ENCODE results near the gene PARP12. TPM values are rescaled to one million over a fixed set of nuclear protein-coding genes. Genes with fewer than 3 reads are reported as not detected.

Gene PARP12
- total and polyA plus RNA-seq, 10 of the 15 experiments (the other 5 are each of a cell fraction or from before 2014, with no cell fraction given), result 0.98 to 51.8 (median 18.0) TPM

- H3K27ac ChIP-seq (ENCODE audit: control insufficient read depth, insufficient read depth), result no peak overlapping the region
- H3K4me3 ChIP-seq, result no peak overlapping the region
- no peaks in the 10 kb centered on the region for H3K9me3 ChIP-seq (replicated peaks; ENCODE audit: control insufficient read depth, insufficient read depth, low read length)
- H3K4me2 ChIP-seq (ENCODE audit: control insufficient read depth, insufficient read depth), result no peak overlapping the region
- FAIRE-seq, result no peak
- intact Hi-C loops (cut with micrococcal nuclease; ENCODE audit: unreplicated experiment), result no loop called here
- no peak for ATAC-seq
- BruUV-seq (replicated peaks), result no TSS peak
- ChIA-PET CTCF (interaction anchor here (0.6 to 10.2 kb wide), 13 partner anchors 8 to 571 kb away, joined by 3 to 225 read pairs (median 4); no protein-coding TSS in a partner anchor), SMC1A (ENCODE audit: uncharacterized antibody, unreplicated experiment) (interaction anchor here (0.7 to 10.9 kb wide), 5 partner anchors 107 to 403 kb away, joined by 3 to 121 read pairs (median 5); no protein-coding TSS in a partner anchor), RAD21 (ENCODE audit: unreplicated experiment) (interaction anchor here (1.1 to 10.0 kb wide), 3 partner anchors 359 to 505 kb away, joined by 4 to 135 read pairs (median 13); no protein-coding TSS in a partner anchor), POLR2A (interaction anchor here (0.5 to 0.9 kb wide), 2 partner anchors 375 to 486 kb away, joined by 4 to 7 read pairs; no protein-coding TSS in a partner anchor)
- TF ChIP-seq NBN (IDR thresholded peaks at IDR 0.05), result no peak
- TF ChIP-seq WRNIP1 (IDR thresholded peaks at IDR 0.05; ENCODE audit: borderline replicate concordance, low read depth, low read length), result no peak
- TF ChIP-seq GABPA (IDR thresholded peaks at IDR 0.05; ENCODE audit: low read depth), result no peak
- no peak for TF ChIP-seq ZNF622 (IDR thresholded peaks at IDR 0.05)
- TF ChIP-seq E2F8 (IDR thresholded peaks at IDR 0.05; ENCODE audit: low read depth, partially characterized antibody), result no peak
- no peak for TF ChIP-seq ATF3 (IDR thresholded peaks at IDR 0.05; ENCODE audit: borderline replicate concordance, extremely low read depth, low read depth, low read length)
- TF ChIP-seq SIX5 (IDR thresholded peaks at IDR 0.05; ENCODE audit: low read depth, low read length, severe bottlenecking), result no peak
- TF ChIP-seq IRF5 (IDR thresholded peaks at IDR 0.05; ENCODE audit: borderline replicate concordance), result no peak
- TF ChIP-seq SMARCA5 (IDR thresholded peaks at IDR 0.05), result no peak
- TF ChIP-seq MAX (IDR thresholded peaks at IDR 0.05; ENCODE audit: low read depth, low read length), result no peak
- TF ChIP-seq CTCF (IDR thresholded peaks at IDR 0.05 in 2 of 3, conservative IDR thresholded peaks at IDR 0.05 in 1 of 3; ENCODE audit: control insufficient read depth in 2 of 3, extremely low read depth in 1 of 3, insufficient read depth in 1 of 3, low read depth in 3 of 3, low read length in 3 of 3), result no peak
- no peak for TF ChIP-seq EGR1 (IDR thresholded peaks at IDR 0.05; ENCODE audit: borderline replicate concordance in 1 of 2, low read depth in 2 of 2, low read length in 2 of 2)
- TF ChIP-seq SIN3A (IDR thresholded peaks at IDR 0.05; ENCODE audit: low read depth, low read length), result no peak
- no peak for TF ChIP-seq POLR2A (IDR thresholded peaks at IDR 0.05; ENCODE audit: low read depth, low read length)
- TF ChIP-seq ZNF274 (IDR thresholded peaks at IDR 0.05; ENCODE audit: insufficient read depth, insufficient read length), result no peak
- no peaks in the 10 kb centered on the region for H3K36me3 ChIP-seq (ENCODE audit: control insufficient read depth in 2 of 2, insufficient read depth in 2 of 2, low read length in 1 of 2)
- H4K20me1 ChIP-seq (ENCODE audit: control insufficient read depth, insufficient read depth), result no peaks in the 10 kb centered on the region
- no peaks in the 10 kb centered on the region for H3K4me1 ChIP-seq (ENCODE audit: control insufficient read depth, insufficient read depth, low read length)
- H3K27me3 ChIP-seq (replicated peaks in 1 of 2; ENCODE audit: control insufficient read depth in 2 of 2, insufficient read depth in 2 of 2, low read length in 1 of 2), result no peaks in the 10 kb centered on the region; a peak in 1 of 4 replicates
- H3K79me2 ChIP-seq (ENCODE audit: control insufficient read depth, insufficient read depth, low read length), result no peaks in the 10 kb centered on the region
- no peak overlapping the region for H2AFZ ChIP-seq (ENCODE audit: control insufficient read depth, low read depth, low read length)
- H3K9ac ChIP-seq (ENCODE audit: control insufficient read depth, insufficient read depth, low read length), result no peak overlapping the region
- DNase-seq (ENCODE audit: low read depth, low spot score), result no peak
- WGBS (ENCODE audit: insufficient coverage, insufficient replicate concordance, low lambda C conversion rate, missing lambda C conversion rate), result 84% methylated on average over 7 of the region's 7 CpGs
- in situ Hi-C loops (cut with MboI), result no loop called here
Measured at GRCh38 chr7:140005341-140005740, 57.4 kb downstream of the PARP12 start.
